Uterus (tissue), 2 donors: Measurements from ENCODE around the gene KRT3.

Source experiments
- CTCF ChIP-seq, 4 experiments: fragments of 200-600 bp in 2 of 4; fragments of 450-650 bp in 2 of 4; sonication (generic) in 2 of 4; IDR thresholded peaks; one replicate each; pipeline ENCODE4 v1.5.1; 2016 to 2019; ENCODE audit warnings: antibody characterized with exemption in 4 of 4, mild to moderate bottlenecking in 2 of 4, moderate library complexity in 1 of 4
- POLR2A ChIP-seq, 2 donors: fragments of 450-650 bp; IDR thresholded peaks; one replicate each; pipeline ENCODE4 v1.6.1; 2016; ENCODE audit warnings: antibody characterized with exemption in 2 of 2, mild to moderate bottlenecking in 1 of 2, moderate library complexity in 1 of 2

GRCh38 chr12:52811191-52812072 lies 15.5 kb upstream of the KRT3 start:
- no peak for TF ChIP-seq POLR2A (IDR thresholded peaks at IDR 0.05)
- no peak for TF ChIP-seq CTCF (IDR thresholded peaks at IDR 0.05)
